Astrocyte (in vitro differentiated cells and primary cell): ENCODE measurements around the gene SCP2D1. TPM values are rescaled to one million over a fixed set of nuclear protein-coding genes. Genes with fewer than 3 reads are reported as not detected.

Experiments used
- DNase-seq: peaks from one replicate; pipeline ENCODE4 v3.0.0-alpha.2; 2010; ENCODE audit warnings: low read depth
- FAIRE-seq: peaks from 2 replicates; lab custom pipeline; 2011; peaks lifted over from hg19 to GRCh38; lab: Jason Lieb, UNC
- H2AFZ ChIP-seq: 2 replicates; pipeline ENCODE4 v1.6.0; 2012; ENCODE audit warnings: low read depth, low read length, inconsistent platforms
- H3K27ac ChIP-seq: 2 replicates; pipeline ENCODE4 v1.5.1; 2011; ENCODE audit warnings: low read depth, low read length, inconsistent platforms
- H3K27me3 ChIP-seq: 2 replicates; pipeline ENCODE4 v1.6.0; 2011; ENCODE audit warnings: low read length, inconsistent platforms; ENCODE audit not compliant: insufficient read depth
- H3K36me3 ChIP-seq: 2 replicates; pipeline ENCODE4 v1.5.1; 2011; ENCODE audit warnings: low read length, inconsistent platforms; ENCODE audit not compliant: insufficient read depth
- H3K4me1 ChIP-seq: 2 replicates; pipeline ENCODE4 v1.5.1; 2011; ENCODE audit warnings: low read length, inconsistent platforms; ENCODE audit not compliant: insufficient read depth
- H3K4me2 ChIP-seq: 2 replicates; pipeline ENCODE4 v1.6.0; 2012; ENCODE audit warnings: low read length, inconsistent platforms
- H3K4me3 ChIP-seq: 2 replicates; pipeline ENCODE4 v1.5.1; 2011; ENCODE audit warnings: low read depth, mild to moderate bottlenecking, low read length, inconsistent platforms; ENCODE audit not compliant: insufficient read depth
- H3K79me2 ChIP-seq: 2 replicates; pipeline ENCODE4 v1.6.0; 2012; ENCODE audit warnings: mild to moderate bottlenecking, low read length, inconsistent platforms; ENCODE audit not compliant: insufficient read depth
- H3K9ac ChIP-seq: 2 replicates; pipeline ENCODE4 v1.6.0; 2012; ENCODE audit warnings: mild to moderate bottlenecking, low read length, inconsistent platforms
- H3K9me3 ChIP-seq: 2 replicates; pipeline ENCODE4 v1.5.1; 2012; ENCODE audit warnings: low read depth, mild to moderate bottlenecking, low read length, inconsistent platforms; ENCODE audit not compliant: insufficient read depth
- H4K20me1 ChIP-seq: 2 replicates; pipeline ENCODE4 v1.6.0; 2012; ENCODE audit warnings: low read length, inconsistent platforms; ENCODE audit not compliant: insufficient read depth
- H3K27ac Mint-ChIP-seq: one replicate; pipeline ENCODE4 v1.8.0; 2021; ENCODE audit warnings: mild to moderate bottlenecking, mixed read lengths; ENCODE audit not compliant: unreplicated experiment
- H3K27me3 Mint-ChIP-seq: one replicate; pipeline ENCODE4 v1.8.0; 2021; ENCODE audit warnings: low read depth, mixed read lengths; ENCODE audit not compliant: unreplicated experiment
- H3K36me3 Mint-ChIP-seq: one replicate; pipeline ENCODE4 v1.8.0; 2021; ENCODE audit warnings: low read depth, mixed read lengths; ENCODE audit not compliant: unreplicated experiment
- H3K4me1 Mint-ChIP-seq: one replicate; pipeline ENCODE4 v1.8.0; 2021; ENCODE audit warnings: low read depth, mixed read lengths; ENCODE audit not compliant: unreplicated experiment
- H3K4me3 Mint-ChIP-seq: one replicate; pipeline ENCODE4 v1.8.0; 2021; ENCODE audit warnings: mild to moderate bottlenecking, moderate library complexity, mixed read lengths; ENCODE audit not compliant: unreplicated experiment
- H3K9me3 Mint-ChIP-seq: one replicate; pipeline ENCODE4 v1.8.0; 2021; ENCODE audit warnings: mild to moderate bottlenecking, mixed read lengths; ENCODE audit not compliant: unreplicated experiment
- EZH2 ChIP-seq: IDR thresholded peaks from 2 replicates; pipeline ENCODE4 v1.6.1; 2012; ENCODE audit warnings: mild to moderate bottlenecking, low read length, inconsistent platforms; ENCODE audit not compliant: insufficient read depth
- total RNA-seq: library from RNA; stranded (reverse); gene quantifications from 2 replicates; pipeline ENCODE4 v1.2.1, GENCODE V29; 2021
- TF ChIP-seq, protein P1 (sequence below): IDR thresholded peaks from 2 replicates; pipeline ENCODE4 v1.5.1; 2011; ENCODE audit warnings: low read depth, mild to moderate bottlenecking, inconsistent platforms, low read length, moderate library complexity; ENCODE audit not compliant: insufficient read depth

Gene SCP2D1
- total RNA-seq, 1 donor from 2014 or later: not detected

- H3K27me3 Mint-ChIP-seq: peaks cover 10% of the 10 kb centered on the region
- no peak for FAIRE-seq
- Histone ChIP-seq H2AFZ (no peak overlapping the region), H3K36me3 (no peaks in the 10 kb centered on the region), H3K9me3 (no peaks in the 10 kb centered on the region), H3K4me1 (no peaks in the 10 kb centered on the region), H3K27me3 (no peaks in the 10 kb centered on the region), H4K20me1 (no peaks in the 10 kb centered on the region), H3K79me2 (no peaks in the 10 kb centered on the region), H3K27ac (no peak overlapping the region), H3K9ac (no peak overlapping the region), H3K4me3 (no peak overlapping the region), H3K4me2 (no peak overlapping the region)
- H3K4me3 Mint-ChIP-seq: no peak overlapping the region
- DNase-seq: no peak
- H3K9me3 Mint-ChIP-seq: peaks cover 11% of the 10 kb centered on the region
- H3K36me3 Mint-ChIP-seq: peaks cover 3% of the 10 kb centered on the region
- H3K27ac Mint-ChIP-seq: no peak overlapping the region
- TF ChIP-seq, protein P1, sequence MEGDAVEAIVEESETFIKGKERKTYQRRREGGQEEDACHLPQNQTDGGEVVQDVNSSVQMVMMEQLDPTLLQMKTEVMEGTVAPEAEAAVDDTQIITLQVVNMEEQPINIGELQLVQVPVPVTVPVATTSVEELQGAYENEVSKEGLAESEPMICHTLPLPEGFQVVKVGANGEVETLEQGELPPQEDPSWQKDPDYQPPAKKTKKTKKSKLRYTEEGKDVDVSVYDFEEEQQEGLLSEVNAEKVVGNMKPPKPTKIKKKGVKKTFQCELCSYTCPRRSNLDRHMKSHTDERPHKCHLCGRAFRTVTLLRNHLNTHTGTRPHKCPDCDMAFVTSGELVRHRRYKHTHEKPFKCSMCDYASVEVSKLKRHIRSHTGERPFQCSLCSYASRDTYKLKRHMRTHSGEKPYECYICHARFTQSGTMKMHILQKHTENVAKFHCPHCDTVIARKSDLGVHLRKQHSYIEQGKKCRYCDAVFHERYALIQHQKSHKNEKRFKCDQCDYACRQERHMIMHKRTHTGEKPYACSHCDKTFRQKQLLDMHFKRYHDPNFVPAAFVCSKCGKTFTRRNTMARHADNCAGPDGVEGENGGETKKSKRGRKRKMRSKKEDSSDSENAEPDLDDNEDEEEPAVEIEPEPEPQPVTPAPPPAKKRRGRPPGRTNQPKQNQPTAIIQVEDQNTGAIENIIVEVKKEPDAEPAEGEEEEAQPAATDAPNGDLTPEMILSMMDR: no peak
- no peak for TF ChIP-seq EZH2
- no peaks in the 10 kb centered on the region for H3K4me1 Mint-ChIP-seq
Observed at GRCh38 chr20:18788021-18788420, 25.6 kb upstream of the SCP2D1 start.

- Mint-ChIP-seq H3K27ac (no peak overlapping the region), H3K27me3 (peaks cover 10% of the 10 kb centered on the region)
Observed at GRCh38 chr20:18790787-18791186, 22.8 kb upstream of the SCP2D1 start.

More at GRCh38 chr20:18790787-18791186, 22.8 kb upstream of the SCP2D1 start:
- Histone ChIP-seq H3K27me3 (no peaks in the 10 kb centered on the region), H2AFZ (no peak overlapping the region), H3K4me1 (no peaks in the 10 kb centered on the region), H3K36me3 (no peaks in the 10 kb centered on the region), H3K4me3 (no peak overlapping the region), H4K20me1 (no peaks in the 10 kb centered on the region), H3K9ac (no peak overlapping the region), H3K79me2 (no peaks in the 10 kb centered on the region), H3K27ac (no peak overlapping the region), H3K9me3 (no peaks in the 10 kb centered on the region), H3K4me2 (no peak overlapping the region)
- FAIRE-seq: no peak
- DNase-seq: no peak
- Mint-ChIP-seq H3K36me3 (peaks cover 3% of the 10 kb centered on the region), H3K9me3 (peaks cover 7% of the 10 kb centered on the region), H3K4me3 (no peak overlapping the region), H3K4me1 (peaks cover 6% of the 10 kb centered on the region)
- TF ChIP-seq EZH2: no peak
- TF ChIP-seq, protein P1: no peak
